Fibroblast of skin of left quadriceps (primary cell): ENCODE measurements around the gene PTCH1.

Source experiments
- DNase-seq, 2 experiments: peaks; one replicate each; pipeline ENCODE4 v3.0.0-alpha.2; 2013; ENCODE audit warnings: low read depth in 2 of 2

PTCH1 gene

DNA sequence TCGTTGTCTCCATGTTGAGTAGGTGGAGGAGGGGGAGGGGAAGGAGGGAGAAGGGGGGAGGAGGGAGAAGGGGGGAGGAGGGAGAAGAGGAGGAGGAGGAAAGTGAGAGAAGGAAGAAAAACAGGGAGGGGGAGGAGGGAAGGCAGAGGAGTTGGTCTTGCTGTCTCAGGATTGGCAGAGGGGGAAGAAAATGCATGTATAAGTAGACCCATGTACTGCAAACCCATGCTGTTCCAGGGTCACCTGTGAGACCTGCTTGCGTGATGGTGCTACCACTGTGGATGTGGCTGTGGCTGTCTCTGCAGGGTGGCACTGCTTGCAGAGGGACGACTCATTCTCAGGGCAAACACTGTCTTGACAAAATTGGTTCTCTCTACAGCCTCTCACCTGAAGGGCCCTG lies 76.3 kb downstream of the PTCH1 start:
- no peak for DNase-seq

DNA sequence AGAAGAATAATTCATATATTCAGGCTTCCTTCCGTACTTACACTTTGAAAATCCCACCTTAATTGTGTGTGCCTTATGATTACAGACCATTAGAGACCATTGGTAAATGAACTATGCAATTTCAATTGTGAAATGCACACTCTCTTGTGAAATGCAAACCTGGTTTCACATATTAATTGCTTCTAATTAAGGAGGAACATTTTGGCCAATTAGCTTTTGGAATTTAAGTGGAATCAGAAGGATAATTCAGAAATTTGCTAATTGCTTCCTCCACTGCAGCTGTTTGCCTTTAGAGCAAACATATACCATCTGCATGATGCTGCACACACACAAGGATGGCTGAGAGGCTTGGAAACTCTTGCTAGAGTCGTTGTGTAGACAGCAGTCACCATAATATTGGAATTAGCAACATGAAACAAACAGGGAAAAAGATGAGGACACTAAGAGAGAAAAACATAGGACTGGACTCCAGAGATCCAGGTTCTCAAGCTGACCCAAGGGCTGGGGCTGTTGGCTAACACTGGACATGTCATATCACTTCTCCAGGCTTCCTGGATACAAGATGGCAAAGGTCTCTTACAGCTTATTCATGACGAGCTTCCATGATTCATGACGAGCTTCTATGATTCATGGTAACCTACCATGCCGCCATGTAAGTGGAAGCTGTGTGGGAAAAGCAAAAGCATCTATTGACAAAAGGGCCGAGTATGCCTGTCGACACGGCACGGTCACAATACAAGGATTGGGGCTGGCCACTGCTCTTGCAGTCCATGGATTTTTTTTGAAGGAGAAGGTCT lies 78.0 kb downstream of the PTCH1 start:
- DNase-seq, result no peak

DNA sequence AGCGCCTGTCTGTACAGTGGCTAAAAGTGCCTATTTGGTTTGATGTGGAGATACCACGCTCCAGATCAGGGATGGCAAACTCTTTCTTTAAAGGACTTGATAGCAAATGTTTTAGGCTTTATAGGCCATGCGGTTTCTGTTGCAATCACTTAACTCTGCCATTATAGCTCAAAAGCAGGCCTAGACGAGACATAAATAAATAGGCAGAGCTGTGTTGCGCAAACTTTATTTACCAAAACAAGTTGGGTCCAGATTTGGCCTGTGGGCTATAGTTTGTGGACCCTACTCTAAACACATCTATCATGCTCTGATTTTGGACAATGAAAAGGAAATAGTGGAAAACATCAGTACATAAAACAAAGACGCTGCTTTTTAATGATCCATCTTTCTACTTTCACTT lies 79.2 kb downstream of the PTCH1 start:
- DNase-seq, result no peak

DNA sequence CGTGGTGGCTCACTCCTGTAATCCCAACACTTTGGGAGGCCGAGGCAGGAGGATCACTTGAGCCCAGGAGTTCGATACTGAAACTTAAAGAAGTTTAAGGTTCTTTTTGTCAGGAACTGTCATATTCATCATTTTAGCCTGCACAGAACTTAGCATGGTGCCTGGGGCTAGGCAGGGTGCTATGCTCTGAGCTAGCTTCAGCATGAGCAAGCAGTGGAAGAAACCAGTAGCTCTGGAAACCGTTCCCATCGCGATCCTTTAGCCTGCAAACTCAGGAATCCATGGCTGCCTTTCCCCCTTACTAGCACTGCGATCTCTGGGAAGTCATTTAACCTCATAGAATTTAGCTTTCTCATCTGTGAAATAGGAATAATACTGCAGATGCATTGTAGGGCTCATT lies 80.4 kb downstream of the PTCH1 start:
- no peak for DNase-seq

DNA sequence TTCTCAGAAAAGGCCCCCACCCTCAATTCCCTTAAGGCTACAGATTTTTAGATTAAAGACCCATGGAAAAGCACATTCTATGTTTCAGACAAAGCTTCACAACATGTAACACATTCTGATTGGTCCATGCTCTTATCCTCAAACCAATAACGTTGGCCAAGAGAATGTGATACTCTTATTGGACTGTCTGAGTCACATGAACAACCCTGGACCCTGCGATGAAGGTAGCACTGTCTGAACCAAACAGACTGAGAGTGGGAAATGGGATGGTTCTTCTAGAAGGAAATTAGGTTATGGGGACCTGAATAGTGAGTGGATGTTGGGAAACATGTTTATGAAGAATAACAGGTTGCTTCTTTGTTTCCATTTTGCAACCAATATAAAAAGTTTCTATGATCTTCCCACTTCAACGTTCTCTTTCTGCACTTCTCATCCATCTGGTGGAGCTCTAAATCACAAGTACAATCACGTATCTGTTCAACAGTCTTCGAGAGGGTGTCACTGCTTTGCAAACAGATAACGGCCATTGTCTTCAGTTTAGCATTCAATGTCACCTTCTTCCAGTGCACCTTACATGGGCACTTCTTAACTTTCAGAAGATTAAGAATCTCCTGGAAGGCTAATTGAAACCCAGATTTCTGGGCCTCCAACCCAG lies 81.6 kb downstream of the PTCH1 start:
- no peak for DNase-seq

DNA sequence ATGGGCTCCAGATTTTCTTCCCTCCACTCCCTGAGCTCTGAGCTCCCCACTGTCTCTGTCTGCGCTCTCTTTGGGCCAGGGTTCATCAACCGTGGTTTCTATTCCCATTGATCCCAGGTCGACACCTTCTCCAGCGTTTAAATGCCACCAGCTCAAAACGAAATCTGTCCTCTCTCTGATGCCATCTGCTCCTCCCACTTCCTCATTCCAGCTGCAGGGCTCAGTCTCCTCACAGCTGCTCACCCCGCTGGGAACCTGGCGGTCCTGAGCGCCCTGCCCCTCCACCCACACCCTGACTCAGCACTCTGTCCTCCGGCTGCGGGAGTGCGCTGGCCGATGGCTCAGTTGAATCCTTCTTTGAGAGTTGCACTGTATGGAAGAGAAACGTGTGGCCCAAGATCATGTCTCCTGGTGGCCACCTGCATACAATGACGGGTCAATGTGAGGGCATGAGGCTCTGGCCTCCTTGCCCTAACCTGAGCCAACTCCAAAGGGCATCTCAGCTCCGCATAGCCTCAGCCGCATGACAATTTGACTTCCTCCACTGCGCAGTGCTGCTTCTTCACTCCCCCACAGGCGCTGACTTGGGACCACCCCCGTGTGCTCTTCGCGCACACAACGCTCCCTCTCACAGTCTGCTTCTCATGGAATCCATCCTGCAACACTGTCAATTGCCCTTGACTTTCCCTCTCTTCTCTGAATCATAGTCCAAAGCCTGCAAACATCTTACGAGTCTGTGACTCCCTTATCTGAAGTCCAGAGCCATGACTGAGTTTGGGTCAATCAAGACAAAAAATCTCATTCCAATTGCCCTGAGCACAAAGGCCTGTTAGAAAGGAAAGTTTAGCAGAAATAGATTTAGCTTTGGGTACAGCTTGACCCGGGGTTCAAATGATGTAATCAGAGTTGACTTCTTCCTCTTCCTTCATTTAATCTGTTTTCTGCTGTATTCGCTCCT lies 82.4 kb downstream of the PTCH1 start:
- no peak for DNase-seq

DNA sequence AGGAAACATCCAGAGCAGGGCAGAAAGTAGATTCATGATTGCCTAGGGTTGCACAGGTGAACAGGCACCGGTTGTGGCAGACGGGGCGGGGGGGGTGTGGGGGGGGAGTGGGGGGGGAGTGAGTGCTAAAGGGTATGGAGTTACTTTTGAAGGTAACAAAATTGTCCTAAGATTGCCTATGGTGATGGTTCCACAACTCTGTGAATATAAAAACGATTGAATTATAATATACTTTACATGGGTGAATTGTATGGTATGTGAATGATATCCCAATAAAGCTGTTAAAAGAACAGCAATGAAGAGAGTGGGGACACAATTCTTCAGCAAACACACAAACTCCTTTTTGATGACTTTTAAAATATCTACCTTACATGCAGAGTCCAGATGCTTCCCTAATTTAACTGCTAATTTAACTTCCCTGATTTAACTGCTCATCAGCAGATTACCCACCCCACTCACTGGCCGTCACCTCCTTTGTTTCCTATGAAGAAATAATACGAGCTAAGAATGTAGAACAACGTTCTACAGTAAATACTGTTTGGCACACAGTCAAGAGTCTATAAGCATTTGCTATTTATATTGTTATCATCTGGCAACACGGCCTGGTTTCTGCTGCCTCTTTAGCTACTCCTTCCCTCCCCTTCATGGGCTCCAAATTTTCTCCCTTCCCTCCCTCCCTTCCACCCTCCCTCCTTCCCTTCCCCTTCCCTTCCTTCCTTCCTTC lies 83.5 kb downstream of the PTCH1 start:
- no peak for DNase-seq

DNA sequence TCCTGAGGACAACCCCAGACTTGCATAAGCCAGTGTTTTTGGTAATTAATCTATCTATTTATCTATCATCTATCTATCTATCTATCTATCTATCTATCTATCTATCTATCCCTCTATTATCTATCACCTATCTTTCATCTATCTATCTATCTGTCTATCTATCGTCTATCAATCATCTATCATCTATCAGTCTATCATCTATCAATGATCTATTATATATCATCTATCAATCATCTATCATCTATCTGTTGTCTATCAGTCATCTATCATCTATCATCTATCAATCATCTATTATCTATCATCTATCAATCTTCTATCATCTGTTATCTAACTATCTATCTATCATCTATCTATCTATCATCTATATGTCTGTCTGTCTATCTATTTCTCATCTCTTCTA lies 85.5 kb downstream of the PTCH1 start:
- DNase-seq, result no peak

DNA sequence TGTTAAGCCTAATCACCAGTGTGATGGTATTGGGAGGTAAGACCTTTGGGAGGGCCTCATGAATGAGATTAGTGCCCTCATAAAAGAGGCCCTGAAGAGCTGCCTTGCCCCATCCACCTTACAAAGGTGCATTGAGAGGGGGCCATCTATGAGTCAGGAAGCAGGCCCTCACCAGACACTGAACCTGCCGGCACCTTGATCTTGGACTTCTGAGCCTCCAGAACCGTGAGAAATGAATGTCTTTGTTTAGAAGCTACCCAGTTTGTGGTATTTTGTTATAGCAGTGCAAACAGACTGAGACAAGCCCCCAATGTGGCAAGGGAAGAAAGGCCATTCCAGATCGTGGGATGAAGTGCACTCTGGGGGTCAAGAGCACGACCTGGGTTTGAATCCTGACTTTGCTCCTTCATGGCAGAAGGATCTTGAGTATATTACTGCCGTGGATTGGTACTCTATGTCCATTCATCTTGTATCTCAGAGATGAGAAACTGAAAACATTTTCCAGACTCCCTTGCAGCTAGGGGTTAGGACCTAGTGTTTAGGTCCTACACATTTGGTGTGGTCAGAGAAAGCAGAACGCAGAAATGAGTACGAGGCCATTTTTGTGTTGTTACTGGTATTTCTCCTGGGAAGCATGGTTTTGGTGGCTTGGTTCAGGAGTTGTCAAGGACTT lies 86.7 kb downstream of the PTCH1 start:
- no peak for DNase-seq

DNA sequence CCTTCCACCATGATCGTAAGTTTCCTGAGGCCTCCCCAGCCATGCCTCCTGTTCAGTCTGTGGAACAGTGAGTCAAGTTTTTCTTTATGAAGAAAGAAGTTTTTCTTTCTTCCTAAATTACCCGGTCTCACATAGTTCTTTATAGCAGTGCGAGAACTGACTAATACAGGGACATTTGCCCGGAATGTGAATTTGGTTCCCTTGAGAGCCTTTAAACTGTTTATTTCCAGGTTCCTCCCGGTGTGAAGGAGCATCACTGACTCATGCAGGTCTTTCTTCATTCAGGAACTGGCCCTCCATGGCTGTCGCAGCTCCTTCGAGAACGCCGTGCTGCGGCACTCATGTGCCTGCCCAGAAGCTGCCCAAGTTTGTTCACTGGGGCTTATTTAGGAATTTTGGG lies 87.7 kb downstream of the PTCH1 start:
- peak in 1 of 2 experiments; percentile 39 for DNase-seq

DNA sequence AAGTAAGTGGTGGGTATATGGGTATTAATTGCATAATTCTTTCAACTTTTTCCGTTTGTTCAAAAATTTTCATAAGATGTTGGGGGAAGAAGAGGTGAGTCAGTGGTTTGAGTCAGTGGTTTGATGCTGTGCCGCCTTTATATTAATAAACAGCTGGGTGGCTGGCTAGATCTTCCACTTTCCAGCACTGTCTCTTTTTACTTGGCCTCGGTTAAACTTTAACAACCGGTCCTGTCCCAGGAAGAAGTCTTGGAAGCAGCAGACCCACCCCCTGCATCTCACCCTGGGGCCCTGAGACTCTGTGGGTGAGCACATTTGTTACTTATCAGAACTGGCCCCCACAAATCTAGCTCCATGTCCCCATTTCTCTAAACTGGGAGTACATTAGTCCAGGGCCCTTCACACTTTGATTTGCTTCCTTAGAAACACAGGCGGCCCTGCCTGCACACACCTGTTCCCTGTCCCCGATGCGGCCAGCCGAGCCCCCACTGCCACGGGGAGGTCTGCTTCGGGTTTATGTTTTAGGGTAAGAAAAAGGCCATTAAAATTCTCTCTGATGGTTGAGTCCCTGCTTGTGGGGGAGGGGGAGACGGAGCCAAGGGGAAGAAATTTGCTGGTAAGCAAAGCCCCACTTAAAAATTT lies 90.7 kb downstream of the PTCH1 start:
- no peak for DNase-seq

DNA sequence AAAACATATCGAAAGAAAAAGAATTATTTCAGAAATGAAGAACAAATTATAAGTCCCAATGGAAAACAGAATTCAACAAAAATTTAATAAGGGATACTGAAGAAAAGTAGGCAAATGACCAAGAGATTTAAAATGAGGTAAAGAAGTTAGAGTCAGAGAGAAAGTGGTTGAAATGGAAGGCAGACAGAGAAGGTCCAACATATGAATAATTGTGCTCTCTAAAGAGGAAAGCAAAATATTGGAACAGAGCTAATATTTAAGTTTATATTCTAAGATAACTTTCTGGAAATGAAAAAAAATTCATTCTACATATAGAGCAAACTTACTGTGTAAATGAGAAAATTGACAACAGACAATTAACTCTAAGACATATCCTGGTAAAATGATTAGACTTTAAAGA lies 94.1 kb downstream of the PTCH1 start:
- DNase-seq, result no peak

DNA sequence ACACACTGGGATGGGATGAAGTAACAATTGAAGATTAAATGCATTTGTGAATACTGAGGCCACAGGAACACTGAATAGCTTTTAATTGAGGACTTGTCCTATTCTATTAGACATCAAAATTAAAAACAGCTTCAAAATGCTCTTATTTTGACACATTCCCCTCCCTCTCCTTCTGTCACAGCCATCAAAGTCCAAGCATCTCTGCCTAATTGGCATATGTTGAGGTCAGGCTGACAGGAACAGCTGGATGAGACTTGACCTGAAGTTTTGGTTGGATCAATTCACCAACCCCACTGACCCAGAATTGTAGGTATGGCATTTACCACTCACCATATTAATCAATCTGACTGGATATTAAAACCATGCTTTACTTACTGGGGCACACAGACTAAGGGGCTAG lies 96.3 kb downstream of the PTCH1 start:
- DNase-seq, result no peak

DNA sequence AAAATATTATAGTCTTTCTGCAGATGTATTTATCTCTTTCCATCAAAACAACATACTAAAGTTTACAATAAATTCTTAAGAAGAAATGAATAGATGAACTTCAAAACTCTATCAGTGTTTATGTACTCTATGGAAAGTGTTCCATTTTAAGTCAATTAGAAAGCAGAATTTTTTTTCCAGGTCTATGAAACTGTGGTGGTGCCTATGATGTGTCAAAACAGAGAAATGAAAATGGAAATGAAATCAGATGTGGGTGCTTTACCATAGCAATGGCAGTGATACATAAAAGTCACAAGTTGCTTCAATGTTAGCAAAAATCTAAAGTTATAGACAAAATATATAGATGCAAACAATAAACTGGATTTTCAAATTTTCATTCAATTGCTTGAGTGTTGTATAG lies 97.3 kb downstream of the PTCH1 start:
- no peak for DNase-seq

DNA sequence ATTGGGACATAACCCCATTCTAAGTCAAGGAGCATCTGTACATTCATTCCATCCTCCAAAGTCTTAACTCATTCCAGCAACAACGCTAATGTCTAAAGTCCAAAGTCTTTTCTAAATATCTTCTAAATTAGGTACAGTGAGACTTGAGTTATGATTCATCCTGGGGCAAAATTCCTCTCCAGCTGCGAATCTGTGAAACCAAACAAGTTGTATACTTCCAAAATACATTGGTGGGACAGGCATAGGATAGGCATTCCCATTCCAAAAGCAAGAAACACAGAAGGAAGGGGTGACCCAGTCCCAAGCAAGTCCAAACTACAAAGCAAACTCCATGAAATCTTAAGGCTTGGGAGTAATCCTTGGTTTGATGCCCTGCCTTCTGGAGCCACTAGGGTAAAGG lies 101.6 kb downstream of the PTCH1 start:
- DNase-seq, result peak in 1 of 2 experiments; percentile 26

DNA sequence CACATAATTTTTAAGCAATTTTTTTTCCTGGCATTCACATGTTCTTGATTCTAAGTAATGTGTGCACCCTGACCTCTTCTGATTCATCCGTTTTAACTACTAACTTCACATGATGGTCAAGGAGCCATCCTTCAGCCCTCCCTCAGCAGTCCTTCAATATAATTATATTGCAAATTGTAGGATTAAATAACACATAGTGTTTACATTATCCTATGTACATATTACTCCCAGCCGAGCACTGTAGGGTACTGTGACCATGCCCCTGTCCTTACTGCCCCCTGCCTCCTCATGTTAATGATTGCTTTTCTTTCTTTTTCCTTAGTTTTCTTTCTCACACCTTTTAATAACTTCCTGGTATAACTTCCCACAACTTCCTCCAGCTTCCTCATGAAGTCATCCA lies 103.0 kb downstream of the PTCH1 start:
- no peak for DNase-seq

DNA sequence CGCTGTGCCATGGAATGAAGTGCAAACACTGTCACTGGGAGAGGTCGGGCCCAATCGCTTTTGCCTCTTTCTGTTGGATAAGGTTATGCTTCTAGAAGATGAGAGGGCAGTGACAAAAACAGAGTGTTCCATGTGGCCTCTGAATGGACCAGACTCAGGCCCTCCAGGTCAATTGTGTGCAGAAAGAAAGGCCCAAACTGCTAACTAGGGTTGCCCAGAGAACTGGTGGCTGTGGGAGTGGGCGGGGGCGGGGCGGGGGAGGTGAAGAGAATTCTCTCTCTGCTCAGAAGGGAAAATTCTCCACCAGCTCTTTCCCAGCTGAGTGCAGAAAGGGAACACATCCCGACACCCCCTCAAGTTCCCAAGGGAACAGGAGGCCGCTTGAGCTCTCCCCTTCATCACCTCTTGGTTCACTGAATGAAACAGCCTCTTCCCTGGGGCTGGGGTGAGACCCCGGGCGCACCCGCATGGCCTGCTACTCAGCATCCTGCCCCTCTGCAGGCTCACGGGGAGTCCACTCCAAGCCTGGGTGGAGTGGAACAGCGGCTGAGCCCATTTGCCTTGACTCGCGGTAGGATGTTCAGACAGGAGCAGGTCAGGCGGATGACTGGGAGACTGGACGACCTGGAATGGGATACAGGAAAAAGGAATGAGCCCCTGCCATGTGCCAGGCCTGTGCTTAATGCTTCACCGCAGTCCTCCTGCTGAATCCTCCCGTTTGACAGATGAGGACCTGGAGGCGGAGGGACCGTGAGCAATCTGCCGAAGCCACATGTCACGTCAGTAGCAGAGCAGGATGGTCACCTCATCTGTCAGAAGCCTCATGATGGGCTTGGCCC lies 105.5 kb downstream of the PTCH1 start:
- DNase-seq, result no peak

DNA sequence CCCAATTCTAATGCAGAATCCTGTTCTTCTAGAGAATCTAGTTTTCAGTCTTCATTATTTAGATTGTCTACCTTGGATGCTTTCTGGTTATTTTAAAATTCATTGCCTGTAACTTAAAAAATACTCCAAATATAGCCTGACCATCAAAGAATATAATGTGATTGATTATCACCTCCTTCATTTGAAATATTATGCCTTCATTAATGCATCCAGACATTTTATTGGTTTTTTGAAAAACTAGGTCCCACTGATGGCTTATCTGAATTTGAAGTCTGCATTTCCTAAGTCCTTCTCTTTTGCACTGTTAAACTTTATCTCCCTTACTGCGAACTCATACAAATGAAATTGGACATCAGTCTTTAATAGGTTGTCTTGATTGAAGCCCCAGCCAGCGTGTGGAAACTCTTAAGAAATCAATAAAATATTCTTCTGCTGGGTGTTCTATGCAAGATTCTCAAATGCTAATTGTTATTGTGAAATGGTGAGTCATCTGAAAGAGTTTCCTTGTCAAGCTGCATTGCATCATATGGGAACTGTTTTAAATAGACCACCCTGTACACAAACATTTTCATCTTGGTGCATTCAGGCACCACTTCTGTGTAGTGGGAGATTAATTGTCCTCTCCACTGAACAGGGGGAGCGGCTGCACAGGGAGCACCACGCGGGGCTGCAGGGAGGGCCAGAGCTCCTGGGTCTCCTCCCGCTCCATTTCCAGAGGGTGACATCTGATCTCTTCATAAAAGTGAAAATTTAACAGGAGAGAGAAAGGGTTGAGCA lies 106.9 kb downstream of the PTCH1 start:
- DNase-seq, result peak; percentile 93 to 94

DNA sequence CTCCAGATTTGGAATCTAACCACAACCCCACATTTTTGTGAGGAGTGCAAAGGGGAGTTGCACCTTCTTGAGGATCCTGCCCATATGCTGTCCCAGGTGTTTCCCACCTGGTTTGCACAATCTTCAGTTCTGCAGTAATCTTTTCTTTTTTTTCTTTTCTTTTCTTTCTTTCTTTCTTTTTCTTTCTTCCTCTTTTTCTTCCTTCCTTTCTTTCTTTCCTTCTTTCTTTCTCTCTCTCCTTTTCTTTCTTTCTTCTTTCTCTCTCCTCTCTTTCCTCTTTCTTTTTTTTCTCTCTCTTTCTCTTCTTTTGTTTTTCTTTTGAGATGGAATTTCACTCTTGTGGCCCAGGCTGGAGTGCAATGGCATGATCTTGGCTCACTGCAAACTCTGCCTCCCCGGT lies 109.2 kb downstream of the PTCH1 start:
- DNase-seq, result no peak
